Fibroblast of skin of abdomen (primary cell): ENCODE data around the gene P3H1.
"Not testable (repeated sequence)": the region's sequence is repeated elsewhere in the genome, so short reads cannot be mapped to it uniquely, and the experiment has no call there.

ENCODE experiments used
- DNase-seq: peaks from one replicate; pipeline ENCODE4 v3.0.0-alpha.2; 2013

Gene P3H1

GRCh38 chr1:42773420-42773819 lies 6.6 kb upstream of the P3H1 start:
- DNase-seq = no peak

DNA sequence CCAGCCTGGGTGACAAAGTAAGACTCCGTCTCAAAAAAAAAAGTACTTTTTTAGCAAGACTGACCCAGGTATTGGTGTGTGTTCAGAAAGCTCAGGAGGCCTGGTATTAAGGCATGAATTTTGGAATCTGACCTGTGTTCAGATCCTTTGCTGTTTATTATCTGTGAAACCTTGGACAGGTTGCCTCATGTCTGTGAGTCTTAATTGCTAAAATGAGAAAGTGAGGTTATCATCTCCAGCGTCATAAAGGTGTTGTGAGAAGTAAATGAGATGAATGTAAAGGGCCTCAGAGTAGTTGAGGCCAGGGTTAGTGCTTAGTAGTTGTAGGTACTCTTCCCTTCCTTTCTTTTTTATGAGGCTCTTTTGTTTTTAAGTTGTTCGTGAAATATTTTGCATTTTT lies 3.0 kb upstream of the P3H1 start:
- no peak for DNase-seq

DNA sequence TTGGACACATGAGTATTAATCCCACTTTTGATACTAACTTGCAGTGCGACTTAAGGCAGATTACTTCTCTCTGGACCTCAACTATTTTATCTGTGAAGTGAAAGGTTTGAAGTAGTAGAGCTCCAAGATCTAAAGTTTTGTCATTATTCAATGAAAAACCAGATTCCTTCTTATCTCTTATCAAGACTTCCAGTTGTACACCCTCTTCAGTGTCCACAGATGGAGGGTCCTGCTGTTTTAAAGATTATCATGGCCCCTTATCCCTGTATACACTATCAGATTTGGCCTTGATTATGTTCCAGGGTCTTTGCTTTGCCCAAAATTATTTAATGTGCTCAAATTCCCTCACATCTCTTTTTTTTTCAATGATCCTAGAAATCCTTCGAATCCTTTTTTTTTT lies 1.3 kb upstream of the P3H1 start:
- DNase-seq = no peak

GRCh38 chr1:42767510-42768000 lies 727 bp upstream of the P3H1 start:
- DNase-seq = no peak

DNA sequence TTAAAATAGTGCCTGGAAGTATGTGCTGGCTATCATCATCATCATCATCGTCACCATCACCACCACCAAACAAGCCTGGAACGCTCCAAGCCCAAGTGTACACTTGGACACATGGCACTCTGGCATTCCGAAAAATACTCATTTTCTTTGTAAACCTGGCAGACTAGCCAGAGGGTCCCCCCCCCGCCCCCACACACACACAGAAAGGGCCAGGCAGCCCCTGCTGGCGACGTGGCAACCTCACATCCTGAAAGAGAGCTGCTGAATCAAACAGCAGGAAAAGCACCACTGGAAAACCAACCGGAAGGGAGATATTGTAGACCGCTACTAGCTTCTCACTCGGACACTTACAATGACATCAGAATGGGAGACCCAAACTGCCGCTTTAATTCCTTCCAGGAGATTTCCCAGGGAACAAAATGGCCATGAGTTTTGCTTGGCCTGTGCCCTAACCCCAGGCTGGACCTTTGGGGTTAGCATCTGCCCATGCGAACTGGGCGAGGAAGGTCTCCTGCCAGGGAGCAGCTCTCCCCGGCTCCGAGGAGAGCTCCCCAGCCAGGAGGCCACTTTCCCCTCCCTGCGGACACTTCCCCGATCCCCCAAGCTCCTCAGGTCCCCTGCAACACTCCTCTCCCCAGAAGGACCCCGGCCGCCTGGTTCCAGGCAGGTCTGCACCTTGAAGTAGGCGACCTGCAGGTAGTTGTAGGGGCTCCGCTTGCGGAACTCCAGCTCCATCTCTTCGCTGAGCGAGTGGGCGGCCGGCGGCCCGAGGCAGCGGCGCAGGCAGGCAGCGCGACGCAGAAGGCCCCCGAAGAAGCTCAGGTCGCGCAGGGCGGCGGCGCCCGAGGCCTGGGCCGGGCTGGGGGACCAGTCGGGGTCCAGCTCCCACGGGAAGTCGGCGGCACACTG lies 742 bp downstream of the P3H1 start:
- peak; percentile 85 for DNase-seq

DNA sequence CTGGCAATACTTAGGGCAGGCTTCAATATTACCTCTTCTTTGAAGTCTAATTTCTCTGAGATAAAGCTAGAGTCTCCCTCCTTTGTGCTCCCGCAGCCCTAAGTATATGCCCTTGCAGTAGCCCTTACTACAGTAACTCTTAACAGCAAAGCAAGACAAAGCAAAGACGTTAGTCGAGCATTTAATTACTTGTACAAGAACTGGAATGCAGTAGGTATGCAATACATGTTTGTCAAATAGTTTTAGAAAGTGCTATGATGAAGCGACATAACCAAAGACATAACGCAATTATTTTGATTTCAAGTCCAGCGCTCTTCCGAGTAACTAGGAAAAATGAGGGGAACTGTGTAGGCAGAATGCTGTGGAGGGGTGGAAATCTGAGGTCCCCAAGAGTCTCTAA lies 1.6 kb downstream of the P3H1 start:
- DNase-seq = peak; percentile 32

DNA sequence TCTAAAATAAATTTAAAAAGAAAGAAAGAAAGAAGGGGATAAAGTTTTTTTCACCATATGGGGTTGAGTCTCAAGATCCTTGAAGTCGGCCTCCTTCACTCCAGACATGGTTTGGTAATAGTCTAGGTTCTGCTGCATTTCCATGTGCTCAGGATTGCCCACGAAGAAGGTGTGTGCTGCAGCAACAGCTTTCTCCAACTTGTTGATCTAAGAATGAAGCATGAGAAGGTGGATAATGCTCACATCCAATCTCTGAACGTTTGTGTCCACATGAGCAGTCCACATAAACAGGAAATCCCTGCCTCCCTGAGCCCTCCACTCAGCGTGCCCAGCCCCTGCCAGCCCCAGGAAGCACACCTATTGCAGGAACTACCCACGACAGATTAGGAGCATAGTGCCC lies 4.6 kb downstream of the P3H1 start:
- no peak for DNase-seq

- DNase-seq = no peak
Observed at GRCh38 chr1:42761567-42761966, 5.3 kb downstream of the P3H1 start.

DNA sequence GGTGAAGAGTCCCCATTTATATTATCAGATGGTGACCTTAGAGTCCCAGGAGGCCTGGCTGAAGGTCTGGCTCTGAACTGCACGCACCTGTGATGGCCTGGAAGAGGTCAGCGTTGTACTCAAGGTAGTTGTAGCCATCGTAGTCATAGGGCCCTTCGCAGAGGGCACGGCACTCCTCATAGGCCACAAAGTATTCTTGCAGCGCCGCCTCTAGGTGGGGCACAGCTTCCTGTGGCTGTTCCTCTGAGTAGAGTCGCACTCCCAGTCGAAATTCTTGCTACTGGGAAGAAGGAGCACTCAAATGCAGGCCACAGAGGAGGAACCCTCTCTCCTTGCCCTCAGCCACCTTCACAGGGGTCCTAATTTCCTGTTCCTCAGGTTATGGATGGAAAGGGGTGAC lies 7.7 kb downstream of the P3H1 start:
- no peak for DNase-seq

DNA sequence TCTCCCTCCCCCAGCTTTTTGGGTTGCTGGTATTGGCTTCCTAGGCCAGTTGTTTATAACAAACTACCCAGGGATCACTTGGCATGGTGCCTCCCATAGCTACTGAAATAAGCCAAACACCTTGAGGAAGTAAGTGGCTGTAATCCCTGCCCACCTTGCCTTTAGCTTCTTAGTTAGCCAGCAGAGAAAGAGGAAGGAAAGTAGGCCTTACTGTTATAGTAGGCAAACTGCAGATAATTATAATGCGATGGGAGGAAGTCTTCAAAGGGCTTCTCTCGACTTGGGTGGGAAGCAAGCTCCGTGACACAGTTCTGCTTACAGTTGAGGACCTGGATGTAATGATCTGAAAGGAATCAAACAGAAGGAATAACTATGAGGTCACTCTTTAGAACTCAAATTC lies 8.2 kb downstream of the P3H1 start:
- DNase-seq = no peak

DNA sequence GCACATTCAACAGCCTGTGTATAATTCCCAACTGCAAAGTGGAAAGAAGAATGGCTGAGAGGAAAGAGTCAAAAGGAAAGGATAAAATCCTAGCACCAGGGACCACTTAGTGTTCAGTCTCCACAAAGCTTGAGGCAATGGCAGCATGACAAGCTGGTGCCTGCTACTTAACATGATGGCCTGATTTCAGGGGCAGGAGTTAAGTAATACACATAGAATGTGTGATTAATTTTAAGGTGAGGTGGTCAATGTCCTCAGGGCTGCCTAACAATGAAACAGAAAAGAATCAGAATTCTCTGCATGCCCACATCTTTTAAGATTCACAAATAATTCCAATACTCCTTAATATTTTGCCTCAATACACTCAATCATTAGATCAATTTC lies 8.9 kb downstream of the P3H1 start:
- no peak for DNase-seq

GRCh38 chr1:42756956-42757891 lies 9.6 kb downstream of the P3H1 start:
- DNase-seq = peak; percentile 61

DNA sequence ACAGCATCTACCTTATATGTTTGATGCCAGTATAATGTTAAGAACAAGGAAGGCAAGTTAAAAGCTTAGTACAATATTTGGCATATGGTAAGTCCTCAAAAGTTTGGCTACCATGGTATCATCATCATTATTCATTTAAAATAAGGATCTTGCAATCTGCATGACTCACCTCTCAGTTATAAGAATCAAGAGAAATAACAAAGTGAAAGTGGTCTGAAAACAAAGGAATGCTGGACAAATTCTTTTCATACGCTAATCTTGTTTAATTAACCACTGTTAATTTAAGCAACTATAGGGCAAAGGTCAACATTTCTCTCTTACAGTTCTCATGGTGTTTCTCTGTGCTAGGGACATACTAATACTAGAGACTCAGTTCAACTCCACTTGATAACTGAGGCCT lies 13.8 kb downstream of the P3H1 start:
- DNase-seq = peak; percentile 45

GRCh38 chr1:42752284-42752683 lies 14.5 kb downstream of the P3H1 start:
- DNase-seq = no peak

DNA sequence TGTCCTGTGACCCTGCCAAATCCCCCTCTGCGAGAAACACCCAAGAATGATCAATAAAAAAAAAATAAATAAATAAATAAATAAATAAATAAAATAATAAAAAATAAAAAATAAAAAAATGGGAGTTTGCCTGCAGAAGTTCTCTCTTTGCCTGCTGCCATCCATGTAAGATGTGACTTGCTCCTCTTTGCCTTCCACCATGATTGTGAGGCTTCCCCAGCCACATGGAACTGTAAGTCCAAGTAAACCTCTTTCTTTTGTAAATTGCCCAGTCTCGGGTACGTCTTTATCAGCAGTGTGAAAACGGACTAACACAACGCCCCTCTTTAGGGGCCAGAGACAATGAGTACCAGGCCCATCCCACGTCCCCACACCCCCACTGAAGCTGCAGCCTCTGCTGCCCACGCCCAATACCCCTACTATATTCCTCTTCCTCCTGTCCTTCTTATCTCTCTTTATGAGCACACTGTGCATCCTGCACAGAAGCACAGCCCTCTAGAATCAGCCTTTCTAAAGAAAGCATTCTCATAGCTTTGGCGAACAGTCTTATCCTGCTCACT lies 15.2 kb downstream of the P3H1 start:
- not testable (repeated sequence) for DNase-seq

- DNase-seq = no peak
Observed at GRCh38 chr1:42750041-42750440, 16.8 kb downstream of the P3H1 start.

GRCh38 chr1:42748461-42749410 lies 18.1 kb downstream of the P3H1 start:
- DNase-seq = no peak

DNA sequence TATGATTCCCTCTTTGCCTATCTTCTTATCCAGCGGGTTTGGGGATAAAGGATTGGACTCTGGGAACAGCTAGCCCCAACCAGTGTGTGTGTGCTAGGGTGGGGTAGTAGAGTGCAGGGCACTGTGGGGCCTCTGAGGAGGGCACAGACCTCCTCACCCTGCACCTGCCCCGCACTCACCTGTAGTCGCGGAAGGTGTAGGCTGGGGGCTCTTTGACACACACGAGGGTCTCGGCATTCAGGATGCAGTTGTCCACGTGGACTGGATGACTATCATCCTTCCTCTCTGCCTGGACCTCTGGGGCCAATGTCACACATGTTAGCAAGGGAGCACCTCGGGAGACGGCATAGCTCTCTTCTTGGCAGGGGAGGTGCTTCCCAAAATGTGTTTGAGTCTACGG lies 18.8 kb downstream of the P3H1 start:
- DNase-seq = no peak

GRCh38 chr1:42747125-42747524 lies 19.7 kb downstream of the P3H1 start:
- no peak for DNase-seq

DNA sequence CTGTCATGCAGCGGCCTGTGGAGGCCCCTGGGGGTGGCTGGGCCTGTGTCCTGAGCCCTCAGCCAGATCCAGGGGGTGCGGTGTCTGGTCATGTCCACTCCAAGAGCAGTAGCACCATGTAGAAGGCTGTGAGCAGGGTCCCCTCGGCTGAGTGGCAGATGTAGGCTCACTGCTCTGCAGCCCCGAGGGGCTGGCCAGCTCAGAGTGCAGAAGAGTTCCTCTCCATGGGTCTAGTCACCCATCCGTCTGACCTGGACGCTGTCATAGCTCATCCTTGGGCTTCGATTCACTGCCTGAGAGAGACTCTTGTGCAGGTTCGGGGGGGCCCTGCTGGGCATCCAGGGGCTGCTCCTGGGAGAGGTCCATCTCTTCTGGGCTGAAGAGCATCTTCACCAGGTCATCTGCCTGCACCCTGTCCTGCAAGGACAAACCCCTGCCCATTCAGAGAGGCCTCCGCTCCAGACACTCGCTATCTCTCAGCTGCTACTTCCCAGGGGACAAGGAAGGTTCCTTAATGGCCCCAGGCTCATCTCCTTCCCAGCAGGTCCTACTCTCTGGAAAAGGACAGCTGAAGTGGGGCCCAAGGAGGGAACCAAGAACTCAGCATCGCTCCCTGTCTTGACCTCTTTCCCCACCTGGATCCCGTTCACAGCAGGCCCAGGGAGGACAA lies 20.3 kb downstream of the P3H1 start:
- DNase-seq = no peak

DNA sequence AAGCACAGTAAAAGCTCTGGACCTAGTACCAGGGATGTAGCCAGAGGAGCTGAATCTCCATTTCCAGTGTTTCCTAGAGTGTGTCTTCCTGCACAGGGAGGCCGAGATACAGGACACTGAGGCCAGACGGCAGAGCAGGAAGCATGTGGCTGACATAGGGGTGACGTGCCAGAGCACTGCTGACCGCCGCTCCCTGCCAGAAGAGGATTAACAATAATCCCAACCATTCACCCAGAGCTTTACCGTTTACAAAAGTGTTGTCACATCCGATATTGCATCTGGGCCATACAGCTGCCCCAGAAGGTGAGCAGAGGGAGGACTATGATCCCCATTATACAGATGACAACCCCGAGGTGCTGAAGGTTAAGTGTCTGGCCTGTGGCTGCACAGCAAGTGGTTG lies 21.0 kb downstream of the P3H1 start:
- no peak for DNase-seq

DNA sequence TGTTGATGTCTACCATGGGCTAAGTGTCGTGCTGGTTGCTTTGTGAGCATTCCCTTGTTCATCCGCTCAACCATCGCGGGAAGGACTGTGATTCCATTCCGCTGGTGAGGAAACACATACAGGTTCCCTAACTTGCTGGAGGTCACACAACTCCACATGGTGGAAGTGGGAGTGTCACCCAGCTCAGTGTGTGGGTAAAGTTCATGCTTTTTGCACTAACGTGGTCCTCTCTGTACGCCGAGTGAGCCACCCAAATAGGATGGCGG lies 22.7 kb downstream of the P3H1 start:
- no peak for DNase-seq
